Measurements from ENCODE around the gene GPR151. TPM values are rescaled to one million over a fixed set of nuclear protein-coding genes. Genes with fewer than 3 reads are reported as not detected.

Gene GPR151
- total RNA-seq, 2 experiments from 2014 or later, result not detected

- TF ChIP-seq CTCF (conservative IDR thresholded peaks at IDR 0.05; ENCODE audit: low read length), result no peak
- TF ChIP-seq EZH2phosphoT487 (IDR thresholded peaks at IDR 0.05; ENCODE audit: borderline replicate concordance, low read depth, low read length), result no peak
- Histone ChIP-seq H3K36me3 (ENCODE audit: insufficient read depth, low read length) (no peaks in the 10 kb centered on the region), H2AFZ (ENCODE audit: low read length) (no peak overlapping the region), H3K79me2 (ENCODE audit: insufficient read depth, low read depth, low read length) (no peaks in the 10 kb centered on the region), H3K4me1 (ENCODE audit: insufficient read depth, low read length, poor library complexity, severe bottlenecking) (no peaks in the 10 kb centered on the region), H3K4me3 (ENCODE audit: low read depth, low read length, poor library complexity, severe bottlenecking) (no peak overlapping the region), H3K27ac (ENCODE audit: low read depth, low read length, poor library complexity, severe bottlenecking) (no peak overlapping the region), H3K4me2 (ENCODE audit: low read length) (no peak overlapping the region), H4K20me1 (ENCODE audit: insufficient read depth, low read length) (no peaks in the 10 kb centered on the region), H3K9me2 (ENCODE audit: insufficient read depth, low read length) (no peaks in the 10 kb centered on the region), H3K9me3 (ENCODE audit: low read length) (no peaks in the 10 kb centered on the region)
- ChIA-PET CTCF (ENCODE audit: unreplicated experiment) (no interaction called here), POLR2A (no interaction called here)
- intact Hi-C loops (cut with micrococcal nuclease; ENCODE audit: unreplicated experiment), result loop anchor here (10.0 kb wide), 1 partner anchor 655 kb away; no protein-coding TSS in a partner anchor
- no peak for DNase-seq (ENCODE audit: low spot score)
- BruUV-seq (replicated peaks), result no TSS peak
Observed at GRCh38 chr5:146539973-146540372, 24.0 kb upstream of the GPR151 start.

- POLR2A ChIA-PET, result interaction anchor here (0.6 kb wide), 1 partner anchor 14 kb away, joined by 4 read pairs; no protein-coding TSS in a partner anchor
- no peaks in the 10 kb centered on the region for H3K9me3 ChIP-seq (ENCODE audit: low read length)
Observed at GRCh38 chr5:146538432-146538831, 22.4 kb upstream of the GPR151 start.

More at GRCh38 chr5:146538432-146538831, 22.4 kb upstream of the GPR151 start:
- no peak overlapping the region for H3K4me3 ChIP-seq (ENCODE audit: low read depth, low read length, poor library complexity, severe bottlenecking)
- H3K27ac ChIP-seq (ENCODE audit: low read depth, low read length, poor library complexity, severe bottlenecking), result no peak overlapping the region
- no peaks in the 10 kb centered on the region for H3K4me1 ChIP-seq (ENCODE audit: insufficient read depth, low read length, poor library complexity, severe bottlenecking)
- intact Hi-C loops (cut with micrococcal nuclease; ENCODE audit: unreplicated experiment), result no loop called here
- H3K4me2 ChIP-seq (ENCODE audit: low read length), result no peak overlapping the region
- H3K9me2 ChIP-seq (ENCODE audit: insufficient read depth, low read length), result no peaks in the 10 kb centered on the region
- H3K36me3 ChIP-seq (ENCODE audit: insufficient read depth, low read length), result no peaks in the 10 kb centered on the region
- BruUV-seq (replicated peaks), result no TSS peak
- CTCF ChIA-PET (ENCODE audit: unreplicated experiment), result interaction anchor here (1.1 kb wide), 1 partner anchor 27 kb away, joined by 4 read pairs; no protein-coding TSS in a partner anchor
- TF ChIP-seq EZH2phosphoT487 (IDR thresholded peaks at IDR 0.05; ENCODE audit: borderline replicate concordance, low read depth, low read length), result no peak
- no peak for TF ChIP-seq CTCF (conservative IDR thresholded peaks at IDR 0.05; ENCODE audit: low read length)
- no peak overlapping the region for H2AFZ ChIP-seq (ENCODE audit: low read length)
- no peaks in the 10 kb centered on the region for H4K20me1 ChIP-seq (ENCODE audit: insufficient read depth, low read length)
- no peaks in the 10 kb centered on the region for H3K79me2 ChIP-seq (ENCODE audit: insufficient read depth, low read depth, low read length)
- no peak for DNase-seq (ENCODE audit: low spot score)

Measured in OCI-LY7 (cell line).